ENCODE results near the gene KCNJ8. TPM values are rescaled to one million over a fixed set of nuclear protein-coding genes. Genes with fewer than 3 reads are reported as not detected.

The KCNJ8 gene
- total and polyA plus RNA-seq, 11 donors: 17.0 to 147 (median 56.5) TPM

DNA sequence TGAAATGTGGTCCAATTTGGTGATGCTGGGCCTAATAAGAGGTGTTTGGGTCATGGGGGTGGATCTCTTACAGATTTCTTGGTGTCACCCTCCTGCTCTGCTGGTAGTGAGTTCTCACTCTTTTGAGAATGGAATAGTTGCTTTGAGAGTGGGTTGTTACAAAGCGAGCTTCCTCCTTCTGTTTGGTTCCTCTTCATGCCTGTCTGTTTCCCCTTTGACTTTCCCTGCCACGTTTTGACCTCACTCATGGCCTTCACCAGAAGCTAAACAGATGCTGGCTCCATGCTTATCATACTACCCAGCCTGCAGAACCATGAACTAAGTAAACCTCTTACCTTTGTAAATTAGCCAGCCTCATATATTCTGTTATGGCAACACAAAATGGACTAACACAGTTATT, 59.1 kb downstream of the KCNJ8 start:
- Histone ChIP-seq H3K4me3 (no peak overlapping the region), H3K27me3 (no peaks in the 10 kb centered on the region), H3K27ac (peak overlapping the region in 6 of 12 donors; percentile 5 to 45 (median 40)), H3K4me1 (peaks cover 0 to 34% (median 18%) of the 10 kb centered on the region in 12 donors), H3K9me3 (no peaks in the 10 kb centered on the region), H3K36me3 (no peaks in the 10 kb centered on the region)
- no peak for ATAC-seq
- WGBS, 4 donors: 48 to 57% (median 53%) methylated on average over 2 of the region's 2 CpGs
- TF ChIP-seq, protein P1, sequence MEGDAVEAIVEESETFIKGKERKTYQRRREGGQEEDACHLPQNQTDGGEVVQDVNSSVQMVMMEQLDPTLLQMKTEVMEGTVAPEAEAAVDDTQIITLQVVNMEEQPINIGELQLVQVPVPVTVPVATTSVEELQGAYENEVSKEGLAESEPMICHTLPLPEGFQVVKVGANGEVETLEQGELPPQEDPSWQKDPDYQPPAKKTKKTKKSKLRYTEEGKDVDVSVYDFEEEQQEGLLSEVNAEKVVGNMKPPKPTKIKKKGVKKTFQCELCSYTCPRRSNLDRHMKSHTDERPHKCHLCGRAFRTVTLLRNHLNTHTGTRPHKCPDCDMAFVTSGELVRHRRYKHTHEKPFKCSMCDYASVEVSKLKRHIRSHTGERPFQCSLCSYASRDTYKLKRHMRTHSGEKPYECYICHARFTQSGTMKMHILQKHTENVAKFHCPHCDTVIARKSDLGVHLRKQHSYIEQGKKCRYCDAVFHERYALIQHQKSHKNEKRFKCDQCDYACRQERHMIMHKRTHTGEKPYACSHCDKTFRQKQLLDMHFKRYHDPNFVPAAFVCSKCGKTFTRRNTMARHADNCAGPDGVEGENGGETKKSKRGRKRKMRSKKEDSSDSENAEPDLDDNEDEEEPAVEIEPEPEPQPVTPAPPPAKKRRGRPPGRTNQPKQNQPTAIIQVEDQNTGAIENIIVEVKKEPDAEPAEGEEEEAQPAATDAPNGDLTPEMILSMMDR (IDR thresholded peaks at IDR 0.05): no peak
- TF ChIP-seq POLR2A (IDR thresholded peaks at IDR 0.05): no peak
- intact Hi-C loops (cut with DNase I): loop anchor here in 1 of 10 donors (10.0 kb wide), 1 partner anchor 109 kb away; no protein-coding TSS in a partner anchor
- DNase-seq: no peak

Other genes starting within 250 kb of the KCNJ8 start
- gene SPX, start 248.4 kb downstream of the KCNJ8 start, total RNA-seq: 10 to 100 TPM in 5 of 9 donors, 1 to 10 TPM in 4; 7.0 to 20.0 (median 13.5) TPM
- gene SPX, start 248.4 kb downstream of the KCNJ8 start, polyA plus RNA-seq: 10 to 100 TPM in 1 of 2 donors, 1 to 10 TPM in 1; 1.8 to 12.8 TPM
- under 1 TPM in 1 of 9 donors, not detected in 8; 0.35 TPM for gene GYS2, start 169.9 kb downstream of the KCNJ8 start, total RNA-seq
- under 1 TPM in 1 of 2 donors, not detected in 1; 0.04 TPM for gene GYS2, start 169.9 kb downstream of the KCNJ8 start, polyA plus RNA-seq
- gene LDHB, start 116.9 kb downstream of the KCNJ8 start, total RNA-seq: 1,000 to 10,000 TPM; 1,099 to 3,071 (median 2,267) TPM
- 1,000 to 10,000 TPM; 1,100 to 2,070 TPM for gene LDHB, start 116.9 kb downstream of the KCNJ8 start, polyA plus RNA-seq
- gene ABCC9, start 166.7 kb upstream of the KCNJ8 start, total RNA-seq: 100 to 1,000 TPM in 1 of 9 donors, 10 to 100 TPM in 8; 60.1 to 103 (median 80.0) TPM
- gene ABCC9, start 166.7 kb upstream of the KCNJ8 start, polyA plus RNA-seq: 10 to 100 TPM; 14.1 to 16.9 TPM

Data from heart left ventricle (tissue), 16 donors.